Fibroblast of skin of left biceps (primary cell): ENCODE measurements around the gene NDE1.
"Not testable (repeated sequence)": the region's sequence is repeated elsewhere in the genome, so short reads cannot be mapped to it uniquely, and the experiment has no call there.

Experiments
- DNase-seq, 2 experiments: peaks; one replicate each; pipeline ENCODE4 v3.0.0-alpha.2; 2013; ENCODE audit warnings: low read depth in 2 of 2

Gene NDE1

DNA sequence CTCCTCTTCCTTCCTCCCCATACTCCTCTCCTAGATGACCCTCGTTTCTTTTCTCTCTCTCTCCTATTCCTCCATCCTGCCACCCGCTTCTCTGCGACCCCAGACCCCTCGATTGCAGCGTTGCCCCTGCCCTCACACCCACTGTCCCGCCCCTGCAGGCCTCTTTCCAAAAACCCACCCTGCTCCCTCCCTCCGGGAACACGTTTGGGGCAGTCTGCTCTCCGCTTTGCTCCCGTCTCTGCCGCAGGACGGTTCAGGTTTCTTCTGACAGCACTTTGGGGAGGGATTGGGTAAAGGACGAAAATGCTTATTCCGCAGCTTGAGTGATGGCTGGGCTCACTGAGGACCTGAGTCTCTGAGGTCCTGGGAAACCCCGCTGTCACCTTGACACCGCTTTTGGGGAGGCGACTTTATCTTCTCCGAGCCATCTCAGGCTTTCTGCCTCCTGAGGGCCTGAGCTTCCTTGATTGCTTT lies 690 bp downstream of the NDE1 start:
- DNase-seq: no peak

DNA sequence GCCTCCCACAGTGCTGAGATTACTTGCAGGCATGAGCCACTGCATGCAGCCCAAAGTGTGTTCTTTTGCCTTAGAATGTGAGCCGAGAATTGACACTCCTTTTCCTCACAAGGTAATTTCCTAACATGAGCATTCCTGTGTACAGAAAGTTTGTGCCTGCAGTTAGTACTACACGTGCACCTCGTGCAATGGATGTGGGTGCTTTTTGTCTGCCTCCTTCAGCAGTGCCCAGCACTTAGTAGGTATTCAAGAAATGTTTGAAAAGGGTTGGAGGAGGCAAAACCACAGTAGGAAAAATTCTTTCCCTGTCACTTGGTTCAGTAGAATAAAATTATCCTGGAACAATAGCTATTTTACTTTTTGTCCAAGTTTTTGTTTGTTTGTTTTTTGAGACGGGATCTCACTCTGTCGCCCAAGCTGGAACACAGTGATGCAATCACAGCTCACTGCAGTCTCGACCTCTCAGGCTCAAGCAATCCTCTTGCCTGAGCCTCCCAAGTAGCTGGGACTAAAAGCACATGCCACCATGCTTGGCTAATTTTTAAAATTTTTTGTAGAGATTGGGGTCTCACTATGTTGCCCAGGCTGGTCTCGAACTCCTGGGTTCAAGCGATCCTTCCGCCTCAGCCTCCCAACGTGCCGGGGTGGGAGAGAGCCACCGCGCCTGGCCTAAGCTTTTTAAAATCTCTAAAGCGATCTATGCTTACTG lies 2.4 kb downstream of the NDE1 start:
- no peak for DNase-seq

- DNase-seq: peak; percentile 50 to 70
Measured at GRCh38 chr16:15653227-15653626, 3.2 kb downstream of the NDE1 start.

DNA sequence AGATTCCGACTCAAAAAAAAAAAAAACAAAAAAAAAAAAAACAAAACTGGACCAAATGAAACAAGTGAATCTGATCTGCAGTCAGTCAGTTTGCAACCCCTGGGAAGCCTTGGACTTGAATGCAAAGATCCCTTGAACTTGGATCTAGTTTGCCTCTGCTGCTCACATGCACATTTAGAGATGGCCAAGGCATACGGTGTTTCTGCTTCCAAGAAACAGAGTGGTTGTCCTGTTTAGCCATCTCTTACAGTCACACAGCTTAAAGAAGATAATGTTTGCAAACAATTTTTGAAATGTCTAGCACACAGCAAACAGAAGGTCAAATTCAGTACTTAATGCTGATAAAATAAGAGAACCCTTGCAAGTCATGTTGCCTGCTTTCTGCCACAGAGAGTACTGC lies 4.5 kb downstream of the NDE1 start:
- DNase-seq: no peak

GRCh38 chr16:15655561-15655960 lies 5.5 kb downstream of the NDE1 start:
- DNase-seq: not testable (repeated sequence)

GRCh38 chr16:15658149-15658548 lies 8.1 kb downstream of the NDE1 start:
- no peak for DNase-seq

DNA sequence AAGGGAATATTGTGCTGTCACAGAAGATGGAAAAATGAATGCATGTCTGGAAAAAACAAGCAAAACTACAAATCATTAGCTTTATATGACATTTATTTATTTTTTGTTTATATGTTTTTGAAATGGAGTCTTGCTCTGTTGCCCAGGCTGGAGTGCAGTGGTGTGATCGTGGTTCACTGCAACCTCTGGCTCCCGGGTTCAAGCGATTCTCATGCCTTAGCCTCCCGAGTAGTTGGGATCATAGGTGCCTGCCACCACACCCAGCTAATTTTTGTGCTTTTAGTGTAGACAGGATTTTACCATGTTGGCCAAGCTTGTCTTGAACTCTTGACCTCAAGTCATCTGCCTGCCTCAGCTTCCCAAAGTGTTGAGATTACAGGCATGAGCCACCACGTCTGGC lies 8.5 kb downstream of the NDE1 start:
- no peak for DNase-seq

DNA sequence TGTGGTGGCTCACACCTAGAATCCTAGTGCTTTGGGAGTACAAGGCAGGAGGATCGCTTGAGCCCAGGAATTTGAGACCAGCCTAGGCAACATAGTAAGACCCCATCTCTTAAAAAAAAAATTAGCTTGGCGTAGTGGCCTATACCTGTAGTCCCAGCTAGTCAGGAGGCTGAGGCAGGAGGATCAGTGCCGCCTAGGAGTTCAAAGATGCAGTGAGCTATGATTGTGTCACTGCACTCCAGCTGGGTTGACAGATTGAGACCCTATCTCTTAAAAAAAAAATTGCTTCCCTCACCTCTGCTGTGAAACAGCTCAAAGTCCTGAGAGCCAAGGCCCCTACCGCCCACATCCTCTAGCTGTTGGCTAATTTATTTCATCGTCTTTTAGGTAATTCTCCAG lies 10.2 kb downstream of the NDE1 start:
- no peak for DNase-seq

- no peak for DNase-seq
Measured at GRCh38 chr16:15665107-15665506, 15.1 kb downstream of the NDE1 start.

GRCh38 chr16:15667091-15667742 lies 17.2 kb downstream of the NDE1 start:
- DNase-seq: no peak

DNA sequence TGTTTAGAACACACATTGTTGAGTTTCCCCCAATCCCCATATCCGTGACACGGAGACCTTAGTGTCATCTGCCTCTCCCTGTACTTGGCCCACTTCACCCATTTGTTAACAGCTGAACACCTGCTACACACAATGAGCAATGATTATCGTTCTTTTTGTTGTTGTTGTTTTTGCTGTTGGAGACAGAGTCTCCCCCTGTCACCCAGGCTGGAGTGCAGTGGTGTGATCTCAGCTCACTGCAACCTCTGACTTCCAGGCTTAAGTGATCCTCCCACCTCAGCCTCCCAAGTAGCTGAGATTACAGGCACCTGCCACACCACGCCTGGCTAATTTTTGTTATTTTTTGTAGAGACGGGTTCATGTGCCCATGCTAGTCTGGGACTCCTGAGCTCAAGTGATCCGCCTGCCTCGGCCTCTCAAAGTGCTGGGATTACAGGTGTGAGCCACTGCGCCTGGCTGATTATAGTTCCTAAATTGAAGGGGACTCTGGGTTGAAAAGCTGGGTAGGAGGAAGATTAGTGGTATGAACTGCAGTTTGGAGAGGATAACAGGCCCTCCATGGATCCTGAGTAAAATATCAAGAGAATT lies 21.6 kb downstream of the NDE1 start:
- DNase-seq: no peak

- not testable (repeated sequence) for DNase-seq
Measured at GRCh38 chr16:15672127-15672513, 22.1 kb downstream of the NDE1 start.

DNA sequence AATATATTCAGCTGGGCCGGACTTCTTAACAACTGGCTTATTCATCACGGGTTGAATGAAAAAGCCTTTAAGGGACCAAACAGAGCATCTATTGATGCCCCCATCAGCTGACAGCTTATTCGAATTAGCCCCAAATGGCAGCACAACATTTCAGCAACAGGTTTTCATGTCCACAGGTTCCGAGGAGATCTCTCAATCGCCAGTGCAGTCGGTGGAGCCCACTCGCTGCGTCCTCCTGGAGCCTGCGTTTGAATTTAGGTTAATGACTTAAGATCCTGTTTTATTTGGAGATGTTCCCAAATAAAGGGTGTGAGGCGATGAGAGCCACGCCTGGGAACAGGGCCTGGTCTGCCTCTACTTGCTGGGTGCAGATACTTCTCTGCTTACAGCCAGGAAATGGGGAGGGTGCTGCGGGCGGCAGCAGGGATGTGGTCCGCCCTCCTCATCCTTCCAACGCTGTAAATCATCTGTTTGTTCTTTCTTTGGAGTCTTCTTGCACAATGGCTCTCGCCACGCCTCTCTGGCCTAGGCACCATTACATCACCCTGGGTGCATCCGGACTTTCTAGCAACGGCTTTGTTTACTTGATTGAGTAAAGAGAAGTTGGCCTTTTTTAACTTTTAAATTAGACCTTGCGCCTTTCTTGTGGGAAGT lies 22.6 kb downstream of the NDE1 start:
- DNase-seq: peak; percentile 85 to 87

DNA sequence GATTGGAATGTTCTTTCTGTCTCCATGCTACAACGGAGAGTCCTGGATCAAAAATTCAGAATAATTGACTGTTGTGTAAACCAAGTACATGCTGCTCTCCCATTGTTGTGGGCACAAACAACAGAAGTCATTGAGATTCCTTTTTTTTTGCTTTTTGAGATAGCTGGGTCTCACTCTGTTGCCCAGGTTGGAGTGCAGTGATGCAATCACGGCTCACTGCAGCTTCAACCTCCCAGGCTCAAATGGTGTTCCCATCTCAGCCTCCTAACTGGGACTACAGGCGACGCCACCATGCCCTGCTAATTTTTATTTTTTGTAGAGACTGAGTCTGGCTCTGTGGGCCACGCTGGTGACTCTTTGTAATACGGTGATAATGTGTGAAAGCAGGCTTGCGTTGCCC lies 24.5 kb downstream of the NDE1 start:
- no peak for DNase-seq

DNA sequence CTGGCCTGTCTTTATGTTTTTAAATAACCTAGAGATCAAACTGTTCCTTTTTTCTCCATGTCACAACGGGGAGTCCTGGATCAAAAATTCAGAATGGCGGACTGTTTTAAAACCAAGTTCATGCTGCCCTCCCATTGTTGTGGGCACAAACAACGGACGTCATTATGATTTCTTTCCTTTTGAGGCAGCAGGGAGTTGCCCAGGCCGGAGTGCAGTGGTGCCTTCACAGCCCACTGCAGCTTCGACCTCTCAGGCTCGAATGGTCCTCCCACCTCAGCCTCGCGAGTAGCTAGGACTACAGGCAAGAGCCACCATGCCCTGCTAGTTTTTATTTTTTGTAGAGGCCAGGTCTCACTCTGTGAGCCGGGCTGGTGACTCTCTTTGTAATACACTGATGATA lies 26.5 kb downstream of the NDE1 start:
- no peak for DNase-seq

GRCh38 chr16:15677447-15677846 lies 27.4 kb downstream of the NDE1 start:
- no peak for DNase-seq

DNA sequence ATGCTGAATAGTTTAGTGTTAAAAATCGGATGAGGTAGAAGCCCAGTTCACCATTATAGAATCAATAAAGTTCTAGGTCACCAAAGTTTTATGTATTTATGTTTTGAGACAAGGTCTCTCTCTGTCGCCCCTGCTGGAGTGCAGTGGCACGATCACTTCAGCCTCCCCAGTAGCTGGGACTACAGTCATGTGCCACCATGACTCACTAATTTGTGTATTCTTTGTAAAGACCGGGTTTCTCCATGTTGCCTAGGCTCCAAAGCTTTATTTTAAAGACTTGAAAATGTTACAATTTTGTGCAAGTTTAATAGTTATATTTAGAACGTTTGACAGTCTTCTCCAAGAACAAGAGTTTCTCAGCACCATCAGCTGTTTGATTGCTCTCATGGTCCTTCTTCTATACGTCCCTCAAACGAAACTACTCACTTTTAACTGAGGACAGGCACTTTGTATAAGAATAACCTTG lies 32.1 kb downstream of the NDE1 start:
- DNase-seq: no peak

DNA sequence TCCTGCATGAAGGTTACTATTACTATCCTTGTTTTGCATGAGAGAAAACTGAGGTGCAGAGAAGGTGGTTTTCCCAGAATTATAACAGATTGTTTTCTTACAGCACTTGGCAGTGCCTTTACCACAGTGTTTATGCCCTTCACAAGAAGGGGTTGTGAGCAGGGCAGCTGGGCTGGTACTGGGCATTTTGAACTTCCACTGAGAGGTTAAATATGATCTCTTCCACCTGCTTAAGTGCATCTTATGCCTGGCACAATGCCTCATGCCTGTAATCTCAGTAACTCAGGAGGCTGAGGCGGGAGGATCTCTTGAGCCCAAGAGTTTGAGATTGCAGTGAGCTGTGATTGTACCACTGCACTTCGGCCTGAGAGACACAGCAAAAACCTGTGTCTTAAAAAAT lies 36.2 kb downstream of the NDE1 start:
- DNase-seq: no peak

DNA sequence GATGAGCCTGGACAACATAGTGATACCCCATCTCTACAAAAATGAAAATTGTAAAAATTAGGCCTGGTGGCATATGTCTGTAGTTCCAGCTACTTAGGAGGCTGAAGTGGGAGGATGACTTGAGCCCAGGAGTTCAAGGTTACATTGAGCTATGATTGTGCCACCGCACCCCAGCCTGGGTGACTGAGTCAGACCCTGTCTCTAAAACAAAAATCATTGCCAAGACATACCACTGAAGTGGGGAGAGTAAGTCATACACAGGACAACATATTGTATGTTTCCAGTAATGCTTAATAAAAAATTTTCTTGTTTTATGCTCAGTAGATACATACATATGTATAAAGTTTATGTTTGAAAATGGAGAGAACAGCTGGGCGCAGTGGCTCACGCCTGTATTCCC lies 39.2 kb downstream of the NDE1 start:
- DNase-seq: no peak

DNA sequence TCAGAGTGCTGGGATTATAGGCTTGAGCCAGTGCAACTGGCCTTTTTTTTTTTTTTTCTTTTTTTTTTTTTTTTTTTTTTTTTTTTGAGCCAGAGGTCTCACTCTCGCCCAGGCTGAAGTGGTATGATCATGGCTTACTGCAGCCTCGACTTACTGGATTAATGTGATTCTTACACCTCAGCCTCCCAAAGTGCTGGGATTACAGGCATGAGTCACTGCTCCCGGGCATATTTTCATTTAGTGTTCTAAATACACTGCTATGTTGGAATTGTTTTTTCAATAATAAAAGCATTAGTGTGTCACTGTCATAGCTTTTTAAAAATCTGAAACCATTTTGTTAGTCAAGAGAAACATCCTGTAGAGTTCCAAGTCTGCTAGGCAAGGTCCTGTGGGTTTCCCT lies 40.3 kb downstream of the NDE1 start:
- DNase-seq: no peak

GRCh38 chr16:15691046-15691445 lies 41.0 kb downstream of the NDE1 start:
- DNase-seq: no peak

DNA sequence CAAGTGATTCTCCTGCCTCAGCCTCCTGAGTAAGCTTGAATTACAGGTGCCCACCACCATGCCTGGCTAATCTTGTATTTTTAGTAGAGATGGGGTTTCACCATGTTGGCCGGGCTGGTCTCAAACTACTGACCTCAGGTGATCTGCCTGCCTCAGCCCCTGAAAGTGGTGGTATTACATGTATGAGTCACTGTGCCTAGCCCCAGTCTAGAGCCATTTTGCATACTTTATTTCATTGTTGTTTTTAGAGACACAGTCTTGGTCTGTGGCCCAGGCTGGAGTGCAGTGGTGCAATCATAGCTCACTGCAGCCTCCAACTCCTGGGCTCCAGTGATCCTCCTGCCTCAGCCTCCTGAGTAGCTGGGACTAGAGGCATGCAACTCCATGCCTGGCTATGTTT lies 42.5 kb downstream of the NDE1 start:
- DNase-seq: not testable (repeated sequence)

DNA sequence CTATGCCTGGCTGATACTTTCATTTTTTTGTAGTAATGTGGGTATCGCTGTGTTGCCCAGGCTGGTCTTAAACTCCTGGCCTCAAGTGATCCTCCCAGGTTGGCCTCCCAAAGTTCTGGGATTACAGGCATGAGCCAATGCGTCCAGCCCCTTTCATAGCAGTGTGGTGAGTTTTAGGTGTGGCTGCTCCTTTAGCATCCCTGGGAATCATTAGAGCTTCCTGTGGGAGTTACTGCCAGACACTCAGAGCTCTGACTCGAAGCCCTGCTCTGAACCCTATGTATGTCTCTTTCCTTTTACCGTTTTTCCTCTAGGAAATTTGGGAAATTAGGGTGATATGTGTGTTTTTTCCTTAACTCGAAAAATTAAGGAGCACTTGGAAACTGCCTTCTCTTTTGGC lies 44.5 kb downstream of the NDE1 start:
- no peak for DNase-seq
